A673 (cell line): Measurements from ENCODE around the gene KRTAP10-8. TPM values are rescaled to one million over a fixed set of nuclear protein-coding genes. Genes with fewer than 3 reads are reported as not detected.

ENCODE experiments used
- BruUV-seq: library from RNA; stranded (reverse); fragments of 400-500 nt; replicated peaks from 2 replicates; lab custom pipeline; 2021; lab: Mats Ljungman, UMichigan
- CTCF ChIA-PET: fragments of 300-600 bp; sonication (Branson Sonifier 250); formaldehyde crosslinking; loops from one replicate; lab custom pipeline; 2022; ENCODE audit warnings: antibody characterized with exemption; lab: Charles Lee
- POLR2A ChIA-PET: fragments of 300-600 bp; sonication (Branson Sonifier 250); formaldehyde crosslinking; loops from one replicate; lab custom pipeline; 2022; ENCODE audit warnings: antibody characterized with exemption; ENCODE audit not compliant: low non-redundant PET; lab: Charles Lee
- DNase-seq: peaks from one replicate; pipeline ENCODE4 v3.0.0-alpha.2; 2015; ENCODE audit warnings: low spot score
- H3K27ac ChIP-seq: fragments of 200-600 bp; sonication (generic); 2 replicates; pipeline ENCODE4 v1.5.1; 2016; ENCODE audit warnings: mixed run types, low read depth, mild to moderate bottlenecking, mixed read lengths, antibody characterized with exemption, low read length; ENCODE audit not compliant: poor library complexity, severe bottlenecking
- H3K27me3 ChIP-seq: fragments of 200-600 bp; sonication (generic); replicated peaks from 2 replicates; pipeline ENCODE4 v1.6.1; 2017; ENCODE audit warnings: mixed run types, low read depth, mild to moderate bottlenecking, mixed read lengths, antibody characterized with exemption, low read length; ENCODE audit not compliant: insufficient read depth, poor library complexity
- H3K36me3 ChIP-seq: fragments of 200-600 bp; sonication (generic); 2 replicates; pipeline ENCODE4 v1.6.1; 2016; ENCODE audit warnings: mixed run types, mild to moderate bottlenecking, mixed read lengths, antibody characterized with exemption, low read length; ENCODE audit not compliant: insufficient read depth, poor library complexity, severe bottlenecking
- H3K4me1 ChIP-seq: fragments of 200-600 bp; sonication (generic); 2 replicates; pipeline ENCODE4 v1.6.1; 2017; ENCODE audit warnings: mixed run types, mild to moderate bottlenecking, mixed read lengths, antibody characterized with exemption, low read length; ENCODE audit not compliant: insufficient read depth, poor library complexity, severe bottlenecking
- H3K4me3 ChIP-seq: fragments of 200-600 bp; sonication (generic); 2 replicates; pipeline ENCODE4 v1.5.1; 2016; ENCODE audit warnings: low read depth, mixed run types, mild to moderate bottlenecking, mixed read lengths, low read length; ENCODE audit not compliant: poor library complexity, severe bottlenecking
- H3K9me3 ChIP-seq: fragments of 200-600 bp; sonication (generic); 2 replicates; pipeline ENCODE4 v1.6.1; 2016; ENCODE audit warnings: mixed run types, low read depth, mild to moderate bottlenecking, mixed read lengths, antibody characterized with exemption, low read length; ENCODE audit not compliant: poor library complexity, severe bottlenecking
- CTCF ChIP-seq: fragments of 300-800, 200-600 bp; sonication (generic); conservative IDR thresholded peaks from 2 replicates; pipeline ENCODE4 v1.5.1; 2017; ENCODE audit warnings: low read depth, mild to moderate bottlenecking, antibody characterized with exemption, low read length, moderate library complexity, mixed read lengths
- EZH2 ChIP-seq: fragments of 200-600 bp; sonication (generic); IDR thresholded peaks from 2 replicates; pipeline ENCODE4 v1.6.1; 2017; ENCODE audit warnings: borderline replicate concordance, low read depth, mild to moderate bottlenecking, mixed read lengths, antibody characterized with exemption, low read length; ENCODE audit not compliant: poor library complexity, severe bottlenecking
- intact Hi-C: fragments of 100-400 bp; cut with micrococcal nuclease; formaldehyde crosslinking; loops from one replicate; pipeline ENCODE4 v1.10.0; 2022; ENCODE audit not compliant: unreplicated experiment
- total RNA-seq: library from RNA; stranded (reverse); gene quantifications from 2 replicates; pipeline ENCODE4 v1.2.3, GENCODE V29; 2021

KRTAP10-8 gene
- total RNA-seq, 1 experiment from 2014 or later: not detected

GRCh38 chr21:44639331-44639655 is 27.4 kb downstream of the KRTAP10-8 start:
- intact Hi-C loops: no loop called here
- Histone ChIP-seq H3K27ac (no peak overlapping the region), H3K4me1 (no peaks in the 10 kb centered on the region), H3K27me3 (no peaks in the 10 kb centered on the region), H3K9me3 (peaks cover 6% of the 10 kb centered on the region), H3K36me3 (no peaks in the 10 kb centered on the region), H3K4me3 (no peak overlapping the region)
- no peak for TF ChIP-seq EZH2
- TF ChIP-seq CTCF: no peak
- no peak for DNase-seq
- BruUV-seq: no TSS peak
- CTCF ChIA-PET: no interaction called here
- POLR2A ChIA-PET: no interaction called here

GRCh38 chr21:44640761-44641160 is 28.9 kb downstream of the KRTAP10-8 start:
- intact Hi-C loops: no loop called here
- Histone ChIP-seq H3K4me1 (no peaks in the 10 kb centered on the region), H3K9me3 (peaks cover 16% of the 10 kb centered on the region), H3K27ac (no peak overlapping the region), H3K4me3 (no peak overlapping the region), H3K36me3 (no peaks in the 10 kb centered on the region), H3K27me3 (no peaks in the 10 kb centered on the region)
- no TSS peak for BruUV-seq
- CTCF ChIA-PET: no interaction called here
- TF ChIP-seq EZH2: no peak
- no peak for TF ChIP-seq CTCF
- no peak for DNase-seq
- POLR2A ChIA-PET: no interaction called here

- intact Hi-C loops: no loop called here
- ChIA-PET POLR2A (no interaction called here), CTCF (no interaction called here)
- no TSS peak for BruUV-seq
- no peaks in the 10 kb centered on the region for H3K4me1 ChIP-seq
- H3K27me3 ChIP-seq: no peaks in the 10 kb centered on the region
- no peak for TF ChIP-seq CTCF
- no peak for TF ChIP-seq EZH2
- no peak overlapping the region for H3K4me3 ChIP-seq
- H3K9me3 ChIP-seq: peaks cover 16% of the 10 kb centered on the region
- no peak overlapping the region for H3K27ac ChIP-seq
- no peaks in the 10 kb centered on the region for H3K36me3 ChIP-seq
- no peak for DNase-seq
These were observed 31.9 kb downstream of the KRTAP10-8 start for GRCh38 chr21:44643741-44644310.
